K562 (cell line): ENCODE results near the gene TMTC3. TPM values are rescaled to one million over a fixed set of nuclear protein-coding genes. Genes with fewer than 3 reads are reported as not detected.

Experiments used
- ATAC-seq: fragments of 200-7000 bp; cut with Tn5 transposase; 3 replicates; pipeline ENCODE4 v1.9.1; 2020; ENCODE audit warnings: moderate library complexity
- BruUV-seq: library from RNA; stranded (reverse); fragments of 400-500 nt; replicated peaks from 2 replicates; lab custom pipeline; 2021; lab: Mats Ljungman, UMichigan
- CTCF ChIA-PET: fragments of 300-600 bp; formaldehyde crosslinking; extraction: SDS; loops from one replicate; lab custom pipeline; 2021; ENCODE audit warnings: low intra/inter-chr PET ratio; lab: Yijun Ruan, JAX
- POLR2A ChIA-PET: fragments of 300-600, 350-650 bp; sonication (Branson Sonifier 250); formaldehyde crosslinking; extraction: SDS; loops from one replicate; lab custom pipeline; 2021; ENCODE audit warnings: antibody characterized with exemption, inconsistent platforms; lab: Yijun Ruan, JAX
- DNase-seq, 4 experiments: peaks; one replicate each; pipeline versions ENCODE4 v3.0.0 to v3.0.0-alpha.2; 2011 to 2018; ENCODE audit warnings: low spot score in 3 of 4, mixed read lengths in 3 of 4; ENCODE audit errors: extremely low read depth in 1 of 4
- FAIRE-seq: peaks from 2 replicates; lab custom pipeline; 2011; peaks lifted over from hg19 to GRCh38; lab: Jason Lieb, UNC
- H2AFZ ChIP-seq: 2 replicates; pipeline ENCODE4 v1.6.0; 2011; ENCODE audit warnings: low read depth, low read length, control low read depth, inconsistent platforms
- H3K27ac ChIP-seq: fragments of 200-600 bp; 3 replicates; pipeline ENCODE4 v1.8.0; 2011; ENCODE audit warnings: low read depth, mild to moderate bottlenecking, control low read depth, inconsistent platforms, low read length, moderate library complexity, mixed read lengths; ENCODE audit errors: extremely low read depth
- H3K27me3 ChIP-seq, 2 experiments: fragments of 300-600 bp in 1 of 2; 2 replicates in 1 of 2; 3 replicates in 1 of 2; pipeline versions ENCODE4 v1.6.0 to v1.8.0; 2011; ENCODE audit warnings: inconsistent platforms in 2 of 2, low read length in 2 of 2, mild to moderate bottlenecking in 1 of 2, mixed read lengths in 1 of 2, moderate library complexity in 1 of 2; ENCODE audit not compliant: control insufficient read depth in 2 of 2, insufficient read depth in 2 of 2
- H3K36me3 ChIP-seq: fragments of 300-600 bp; 3 replicates; pipeline ENCODE4 v1.8.0; 2011; ENCODE audit warnings: mild to moderate bottlenecking, low read length, inconsistent platforms; ENCODE audit not compliant: control insufficient read depth, insufficient read depth
- H3K4me1 ChIP-seq, 2 experiments: fragments of 200-600 bp in 1 of 2; replicated peaks in 1 of 2; 2 replicates in 1 of 2; 3 replicates in 1 of 2; pipeline versions ENCODE4 v1.5.1 to v1.8.0; 2011; ENCODE audit warnings: inconsistent platforms in 2 of 2, low read length in 2 of 2, mild to moderate bottlenecking in 1 of 2, mixed read lengths in 1 of 2, moderate library complexity in 1 of 2; ENCODE audit not compliant: control insufficient read depth in 2 of 2, insufficient read depth in 2 of 2
- H3K4me2 ChIP-seq: 2 replicates; pipeline ENCODE4 v1.6.1; 2011; ENCODE audit warnings: low read length, control low read depth, inconsistent platforms, mixed read lengths; ENCODE audit not compliant: insufficient read depth
- H3K4me3 ChIP-seq: fragments of 200-600 bp; sonication (generic), shearing (Covaris generic); 2 replicates; pipeline ENCODE4 v1.5.1; 2016; ENCODE audit warnings: control low read depth, inconsistent platforms
- H3K79me2 ChIP-seq: fragments of 200-600 bp; 3 replicates; pipeline ENCODE4 v1.8.0; 2011; ENCODE audit warnings: low read length, inconsistent platforms; ENCODE audit not compliant: control insufficient read depth, insufficient read depth
- H3K9ac ChIP-seq, 2 experiments: 2 replicates each; pipeline versions ENCODE4 v1.6.0 to v1.6.1; 2011; ENCODE audit warnings: low read depth in 2 of 2, low read length in 2 of 2, control low read depth in 1 of 2, inconsistent platforms in 1 of 2, mild to moderate bottlenecking in 1 of 2, mixed read lengths in 1 of 2; ENCODE audit not compliant: insufficient read depth in 1 of 2
- H3K9me1 ChIP-seq: one replicate; pipeline ENCODE4 v1.6.0; 2011; ENCODE audit warnings: inconsistent platforms, mild to moderate bottlenecking, low read length, moderate library complexity; ENCODE audit not compliant: control insufficient read depth, insufficient read depth
- H3K9me3 ChIP-seq: replicated peaks from 2 replicates; pipeline ENCODE4 v1.5.1; 2011; ENCODE audit warnings: low read depth, low read length, inconsistent platforms; ENCODE audit not compliant: control insufficient read depth, insufficient read depth
- H4K20me1 ChIP-seq: replicated peaks from 2 replicates; pipeline ENCODE4 v1.6.1; 2011; ENCODE audit warnings: low read length, inconsistent platforms, mixed read lengths; ENCODE audit not compliant: control insufficient read depth, insufficient read depth
- DPF2 ChIP-seq: fragments of 450-650 bp; IDR thresholded peaks from 2 replicates; pipeline ENCODE4 v1.6.1; 2016
- E2F5 ChIP-seq: sonication (generic); formaldehyde crosslinking; IDR thresholded peaks from 2 replicates; pipeline ENCODE4 v1.8.0; 2022; ENCODE audit warnings: mild to moderate bottlenecking, missing genetic modification reagents
- EP300 ChIP-seq: IDR thresholded peaks from 2 replicates; pipeline ENCODE4 v1.6.1; 2012; ENCODE audit warnings: low read length, improper control_type of control experiment
- EWSR1 ChIP-seq: fragments of 450-650 bp; IDR thresholded peaks from 2 replicates; pipeline ENCODE4 v1.6.1; 2018; ENCODE audit warnings: borderline replicate concordance, mild to moderate bottlenecking, low read depth, moderate library complexity; ENCODE audit not compliant: partially characterized antibody
- GTF3C2 ChIP-seq: IDR thresholded peaks from 3 replicates; pipeline ENCODE4 v1.6.1; 2011; ENCODE audit warnings: borderline replicate concordance, mild to moderate bottlenecking, moderate library complexity; ENCODE audit not compliant: insufficient read length; ENCODE audit errors: extremely low read depth
- HDAC1 ChIP-seq, 2 experiments: fragments of 450-650 bp; IDR thresholded peaks; 2 replicates each; pipeline ENCODE4 v1.6.1; 2016 to 2017; ENCODE audit warnings: inconsistent platforms in 1 of 2, mild to moderate bottlenecking in 1 of 2, moderate library complexity in 1 of 2
- MBD1 ChIP-seq: fragments of 250-450 bp; sonication (Bioruptor Pico); IDR thresholded peaks from 2 replicates; pipeline ENCODE4 v1.8.0; 2022; ENCODE audit warnings: inconsistent platforms
- SLC30A9 ChIP-seq: fragments of 250-450 bp; sonication (Bioruptor Pico); IDR thresholded peaks from 2 replicates; pipeline ENCODE4 v1.8.0; 2022; ENCODE audit warnings: mild to moderate bottlenecking, moderate library complexity
- SMARCA5 ChIP-seq: fragments of 450-650 bp; IDR thresholded peaks from 2 replicates; pipeline ENCODE4 v1.6.1; 2016
- ZBTB1 ChIP-seq: sonication (generic); formaldehyde crosslinking; IDR thresholded peaks from 2 replicates; pipeline ENCODE4 v1.8.1; 2023; ENCODE audit warnings: missing genetic modification reagents, low read depth, mild to moderate bottlenecking, borderline replicate concordance
- ZNF197 ChIP-seq: fragments of 200-800 bp; sonication (Bioruptor generic); IDR thresholded peaks from 2 replicates; pipeline ENCODE4 v1.6.1; 2016; ENCODE audit warnings: low read depth, missing genetic modification characterization, missing compliant biosample characterization
- ZNF445 ChIP-seq: fragments of 250-450 bp; sonication (Bioruptor Pico); IDR thresholded peaks from 2 replicates; pipeline ENCODE4 v1.4.0; 2020; ENCODE audit warnings: low read depth, mild to moderate bottlenecking, moderate library complexity
- WGBS: fragments of 100-300 bp; shearing (Covaris generic); methylation state at CpG from one replicate; pipeline ENCODE4 v1.1.6; 2016; ENCODE audit warnings: low coverage, mixed read lengths; ENCODE audit not compliant: insufficient coverage; ENCODE audit errors: missing lambda C conversion rate; 5-methylcytosine and 5-hydroxymethylcytosine counted together
- in situ Hi-C: fragments of 300-500 bp; cut with MboI; formaldehyde crosslinking; loops from 4 replicates; pipeline ENCODE4 v1.15.0; 2018; ENCODE audit warnings: inconsistent platforms, mixed read lengths
- intact Hi-C: fragments of 100-400 bp; cut with micrococcal nuclease; formaldehyde crosslinking; loops from 2 replicates; pipeline ENCODE4 v1.14.2; 2022
- polyA plus RNA-seq, 8 experiments: library from polyadenylated mRNA; depleted of rRNA in 4 of 8; stranded (reverse) in 5 of 8; unstranded in 3 of 8; fragments of >200 nt; fragmentation: Nextera tagmentation in 2 of 8; fragmentation: Illumina TruSeq in 1 of 8; extraction: Ambion mirVana in 2 of 8; extraction: Trizol in 1 of 8; gene quantifications; 2 replicates each; pipeline versions ENCODE4 v1.2.1 to v1.2.3, GENCODE V29; 2011 to 2014; ENCODE audit warnings: inconsistent platforms in 1 of 8, missing spikeins in 1 of 8
- total RNA-seq, 7 experiments: library from RNA; depleted of rRNA in 6 of 7; stranded (reverse); fragments of >200 nt in 6 of 7; fragmentation: Illumina TruSeq in 2 of 7; extraction: Trizol in 2 of 7; gene quantifications; 2 replicates each; pipeline versions ENCODE4 v1.2.1 to v1.2.3, GENCODE V29; 2011 to 2021; ENCODE audit warnings: low replicate concordance in 1 of 7
- TF ChIP-seq, protein P1 (sequence below): fragments of 250-450 bp; sonication (Bioruptor Pico); IDR thresholded peaks from 2 replicates; pipeline ENCODE4 v1.8.0; 2021; ENCODE audit warnings: moderate library complexity, mild to moderate bottlenecking, inconsistent platforms

Gene TMTC3
- total and polyA plus RNA-seq, 9 of the 15 experiments (the other 6 are each of a cell fraction or from before 2014, with no cell fraction given), result 1.9 to 9.8 (median 4.7) TPM

- TF ChIP-seq E2F5 (CRISPR knock-in tag), result no peak
- TF ChIP-seq, protein P1, sequence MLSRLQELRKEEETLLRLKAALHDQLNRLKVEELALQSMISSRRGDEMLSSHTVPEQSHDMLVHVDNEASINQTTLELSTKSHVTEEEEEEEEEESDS (CRISPR knock-in tag), result no peak
- TF ChIP-seq, all 486 proteins: peak for 0
Observed at GRCh38 chr12:88206601-88207000, 64.5 kb downstream of the TMTC3 start (continued).

DNA sequence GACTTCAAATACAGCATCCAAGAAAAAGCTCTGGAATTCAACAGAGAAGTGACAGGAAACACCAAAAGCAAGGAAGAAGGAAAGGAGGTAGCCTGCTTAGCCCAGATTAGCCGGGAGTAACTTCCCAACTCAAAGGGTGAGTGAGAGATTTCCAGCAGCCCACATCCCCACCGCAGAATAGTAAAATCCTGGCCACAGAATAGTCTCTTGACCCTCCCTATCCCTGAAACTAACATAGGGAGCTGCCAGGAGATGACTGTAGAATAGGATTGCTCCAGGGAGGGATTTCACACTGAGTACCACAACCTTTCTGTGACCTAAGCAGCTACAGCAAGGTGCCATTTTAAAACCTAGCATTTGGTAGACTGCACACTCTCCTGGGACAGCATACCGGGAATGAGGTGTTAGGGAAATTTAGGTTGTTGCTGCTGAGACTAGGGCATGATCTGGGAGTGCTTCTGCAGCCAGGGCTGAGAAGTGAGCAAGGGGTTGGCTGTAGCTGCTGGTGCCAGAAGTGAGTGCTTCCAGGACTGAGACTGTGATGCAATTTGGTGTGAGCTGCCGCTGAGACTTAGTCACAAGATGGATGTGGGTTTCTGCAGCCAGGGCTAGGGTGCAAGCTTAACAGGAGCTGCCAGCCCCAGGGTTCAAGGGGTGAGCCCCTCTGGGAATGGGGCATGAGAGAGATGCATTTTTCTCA is 66.0 kb downstream of the TMTC3 start:
- no peaks in the 10 kb centered on the region for H3K79me2 ChIP-seq
- in situ Hi-C loops, result no loop called here
- no peak for DNase-seq
- ATAC-seq, result no peak
- no peak overlapping the region for H3K9ac ChIP-seq
- H3K9me3 ChIP-seq, result no peaks in the 10 kb centered on the region
- no peak overlapping the region for H3K27ac ChIP-seq
- ChIA-PET POLR2A (no interaction called here), CTCF (no interaction called here)
- FAIRE-seq, result no peak
- BruUV-seq, result no TSS peak
- H3K9me1 ChIP-seq, result no peaks in the 10 kb centered on the region
- H3K4me2 ChIP-seq, result no peak overlapping the region
- no peaks in the 10 kb centered on the region for H3K27me3 ChIP-seq
- no peaks in the 10 kb centered on the region for H4K20me1 ChIP-seq
- no peaks in the 10 kb centered on the region for H3K4me1 ChIP-seq
- intact Hi-C loops, result no loop called here
- H3K4me3 ChIP-seq, result no peak overlapping the region
- WGBS, result 2% methylated on average over 4 of the region's 4 CpGs
- H3K36me3 ChIP-seq, result no peaks in the 10 kb centered on the region
- no peak overlapping the region for H2AFZ ChIP-seq
- no peak for TF ChIP-seq EWSR1
- no peak for TF ChIP-seq SMARCA5
- TF ChIP-seq ZBTB1 (CRISPR knock-in tag), result no peak
- no peak for TF ChIP-seq ZNF197 (CRISPR knock-in tag)
- TF ChIP-seq SLC30A9 (CRISPR knock-in tag), result no peak
- no peak for TF ChIP-seq EP300
- TF ChIP-seq GTF3C2, result no peak
- TF ChIP-seq ZNF445 (CRISPR knock-in tag), result no peak
- TF ChIP-seq HDAC1 (IDR thresholded peaks at IDR 0.05), result no peak
- TF ChIP-seq MBD1 (CRISPR knock-in tag), result no peak
- no peak for TF ChIP-seq DPF2
